IMR-90 (cell line): ENCODE data around the gene GALNT13. TPM values are rescaled to one million over a fixed set of nuclear protein-coding genes. Genes with fewer than 3 reads are reported as not detected.

Experiments
- ATAC-seq: fragments of 200-7000 bp; cut with Tn5 transposase; 2 replicates; pipeline ENCODE4 v1.9.1; 2020; ENCODE audit warnings: low read depth, mild to moderate bottlenecking, moderate library complexity
- BruUV-seq: library from RNA; stranded (reverse); fragments of 400-500 nt; replicated peaks from 2 replicates; lab custom pipeline; 2021; lab: Mats Ljungman, UMichigan
- CTCF ChIA-PET: fragments of 300-600 bp; formaldehyde crosslinking; extraction: SDS; loops from one replicate; lab custom pipeline; 2021; ENCODE audit warnings: antibody characterized with exemption; lab: Yijun Ruan, JAX
- POLR2A ChIA-PET: fragments of 300-600 bp; sonication (Branson Sonifier 250); formaldehyde crosslinking; loops from one replicate; lab custom pipeline; 2022; ENCODE audit warnings: antibody characterized with exemption; ENCODE audit not compliant: unreplicated experiment; lab: Charles Lee
- DNase-seq: peaks from one replicate; pipeline ENCODE4 v3.0.0; 2013
- H2AFZ ChIP-seq: replicated peaks from 2 replicates; pipeline ENCODE3; 2013; ENCODE audit warnings: low read length, mild to moderate bottlenecking; ENCODE audit not compliant: poor library complexity
- H2AK5ac ChIP-seq: 2 replicates; pipeline ENCODE4 v1.6.1; 2013; ENCODE audit warnings: low read depth, low read length, inconsistent platforms
- H2AK9ac ChIP-seq: replicated peaks from 2 replicates; pipeline ENCODE3; 2013; ENCODE audit warnings: mild to moderate bottlenecking, low read depth, low read length, moderate library complexity; ENCODE audit not compliant: poor library complexity
- H2BK120ac ChIP-seq: 2 replicates; pipeline ENCODE4 v1.6.1; 2013; ENCODE audit warnings: low read depth, low read length, inconsistent platforms
- H2BK15ac ChIP-seq: 3 replicates; pipeline ENCODE4 v1.6.1; 2013; ENCODE audit warnings: low read depth, low read length, inconsistent platforms
- H2BK20ac ChIP-seq: 2 replicates; pipeline ENCODE4 v1.6.1; 2013; ENCODE audit warnings: low read depth, mild to moderate bottlenecking, inconsistent platforms, low read length, moderate library complexity
- H2BK5ac ChIP-seq: 2 replicates; pipeline ENCODE4 v1.6.1; 2013; ENCODE audit warnings: mild to moderate bottlenecking, low read depth, low read length, inconsistent platforms; ENCODE audit not compliant: poor library complexity, severe bottlenecking
- H3K14ac ChIP-seq: replicated peaks from 2 replicates; pipeline ENCODE4 v1.6.1; 2013; ENCODE audit warnings: low read depth, low read length, inconsistent platforms
- H3K18ac ChIP-seq: 2 replicates; pipeline ENCODE4 v1.6.1; 2013; ENCODE audit warnings: low read depth, low read length, control low read depth
- H3K23ac ChIP-seq: 2 replicates; pipeline ENCODE4 v1.6.1; 2013; ENCODE audit warnings: low read depth, low read length, inconsistent platforms
- H3K27ac ChIP-seq: 2 replicates; pipeline ENCODE4 v1.5.1; 2013; ENCODE audit warnings: mild to moderate bottlenecking, control low read depth, low read length; ENCODE audit not compliant: insufficient read depth
- H3K27me3 ChIP-seq: 2 replicates; pipeline ENCODE4 v1.6.1; 2013; ENCODE audit warnings: low read length; ENCODE audit not compliant: control insufficient read depth, insufficient read depth
- H3K36me3 ChIP-seq: 2 replicates; pipeline ENCODE4 v1.6.1; 2013; ENCODE audit warnings: low read length, mixed read lengths; ENCODE audit not compliant: control insufficient read depth, insufficient read depth
- H3K4ac ChIP-seq: 2 replicates; pipeline ENCODE4 v1.6.1; 2013; ENCODE audit warnings: low read depth, low read length, inconsistent platforms
- H3K4me1 ChIP-seq: 2 replicates; pipeline ENCODE4 v1.6.1; 2013; ENCODE audit warnings: low read length, mixed read lengths; ENCODE audit not compliant: control insufficient read depth, insufficient read depth
- H3K4me2 ChIP-seq: 2 replicates; pipeline ENCODE4 v1.6.1; 2013; ENCODE audit warnings: low read depth, mild to moderate bottlenecking, control low read depth, low read length, moderate library complexity
- H3K4me3 ChIP-seq: 2 replicates; pipeline ENCODE4 v1.5.1; 2013; ENCODE audit warnings: low read depth, mild to moderate bottlenecking, control low read depth, low read length, moderate library complexity; ENCODE audit not compliant: insufficient read depth
- H3K56ac ChIP-seq: 2 replicates; pipeline ENCODE4 v1.6.1; 2013; ENCODE audit warnings: low read length, inconsistent platforms; ENCODE audit not compliant: insufficient read depth; ENCODE audit errors: extremely low read depth
- H3K79me1 ChIP-seq, 2 experiments: 2 replicates each; pipeline ENCODE4 v1.6.1; 2013; ENCODE audit warnings: low read length in 2 of 2, inconsistent platforms in 1 of 2, low read depth in 1 of 2
- H3K9ac ChIP-seq: 2 replicates; pipeline ENCODE4 v1.6.1; 2013; ENCODE audit warnings: low read depth, low read length, control low read depth
- H3K9me1 ChIP-seq: 2 replicates; pipeline ENCODE4 v1.6.1; 2013; ENCODE audit warnings: low read length, inconsistent platforms; ENCODE audit not compliant: insufficient read depth
- H3K9me3 ChIP-seq: 2 replicates; pipeline ENCODE4 v1.6.1; 2013; ENCODE audit warnings: low read length; ENCODE audit not compliant: control insufficient read depth, insufficient read depth
- H4K20me1 ChIP-seq: 2 replicates; pipeline ENCODE4 v1.6.1; 2013; ENCODE audit warnings: low read length, inconsistent platforms; ENCODE audit not compliant: insufficient read depth
- H4K5ac ChIP-seq: 2 replicates; pipeline ENCODE4 v1.6.1; 2013; ENCODE audit warnings: mild to moderate bottlenecking, low read depth, low read length, control low read depth
- H4K8ac ChIP-seq, 2 experiments: 2 replicates each; pipeline ENCODE4 v1.6.1; 2013; ENCODE audit warnings: low read depth in 2 of 2, low read length in 2 of 2, control low read depth in 1 of 2, inconsistent platforms in 1 of 2
- H4K91ac ChIP-seq: 2 replicates; pipeline ENCODE4 v1.6.1; 2013; ENCODE audit warnings: low read depth, low read length, inconsistent platforms; ENCODE audit not compliant: insufficient read depth
- BHLHE40 ChIP-seq: fragments of 150-350 bp; IDR thresholded peaks from 2 replicates; pipeline ENCODE4 v1.6.1; 2016; ENCODE audit warnings: mild to moderate bottlenecking, low read depth, low read length
- CEBPB ChIP-seq: IDR thresholded peaks from 2 replicates; pipeline ENCODE4 v1.6.1; 2012; ENCODE audit warnings: low read depth, low read length, improper control_type of control experiment
- CHD1 ChIP-seq: IDR thresholded peaks from 2 replicates; pipeline ENCODE4 v1.6.1; 2012; ENCODE audit warnings: low read depth, low read length, improper control_type of control experiment
- FOS ChIP-seq: fragments of 150-350 bp; IDR thresholded peaks from 2 replicates; pipeline ENCODE4 v1.6.1; 2016; ENCODE audit warnings: low read depth, low read length
- MAFK ChIP-seq: IDR thresholded peaks from 2 replicates; pipeline ENCODE4 v1.6.1; 2012; ENCODE audit warnings: low read depth, low read length, improper control_type of control experiment
- MAZ ChIP-seq: IDR thresholded peaks from 2 replicates; pipeline ENCODE4 v1.6.1; 2012; ENCODE audit warnings: low read depth, mild to moderate bottlenecking, low read length, improper control_type of control experiment, moderate library complexity, borderline replicate concordance
- MXI1 ChIP-seq: IDR thresholded peaks from 2 replicates; pipeline ENCODE4 v1.6.1; 2012; ENCODE audit warnings: low read depth, mild to moderate bottlenecking, low read length, moderate library complexity, borderline replicate concordance
- NFE2L2 ChIP-seq: fragments of 150-350 bp; IDR thresholded peaks from 2 replicates; pipeline ENCODE4 v1.6.1; 2016; ENCODE audit warnings: low read depth, mild to moderate bottlenecking, low read length
- POLR2A ChIP-seq: IDR thresholded peaks from 2 replicates; pipeline ENCODE4 v1.6.1; 2012; ENCODE audit warnings: mild to moderate bottlenecking, low read depth, low read length
- RAD21 ChIP-seq: IDR thresholded peaks from 2 replicates; pipeline ENCODE4 v1.6.1; 2012; ENCODE audit warnings: low read length, improper control_type of control experiment
- RCOR1 ChIP-seq: IDR thresholded peaks from 2 replicates; pipeline ENCODE4 v1.6.1; 2012; ENCODE audit warnings: mild to moderate bottlenecking, low read length, improper control_type of control experiment; ENCODE audit not compliant: insufficient replicate concordance
- RFX5 ChIP-seq: IDR thresholded peaks from 2 replicates; pipeline ENCODE4 v1.8.0; 2012; ENCODE audit warnings: low read depth, mild to moderate bottlenecking, low read length, moderate library complexity
- SMC3 ChIP-seq: fragments of 150-350 bp; IDR thresholded peaks from 2 replicates; pipeline ENCODE4 v1.6.1; 2016; ENCODE audit warnings: low read depth, mild to moderate bottlenecking, antibody characterized with exemption, low read length, moderate library complexity
- WGBS, 2 experiments: methylation state at CpG; one replicate each; pipeline versions ENCODE4 v1.1.5 to v1.1.7; 2013; ENCODE audit warnings: missing lambda C conversion rate in 2 of 2; ENCODE audit not compliant: insufficient read length in 1 of 2; ENCODE audit errors: extremely low coverage in 2 of 2; 5-methylcytosine and 5-hydroxymethylcytosine counted together
- dilution Hi-C: fragments of 300-500 bp; cut with HindIII; formaldehyde crosslinking; loops from one replicate; pipeline ENCODE4 v1.14.3; 2018; ENCODE audit warnings: low sequenced_read_pairs; ENCODE audit not compliant: unreplicated experiment
- in situ Hi-C: fragments of 300-500 bp; cut with MboI; formaldehyde crosslinking; loops from 3 replicates; pipeline ENCODE4 v1.14.3; 2019; ENCODE audit warnings: low sequenced_read_pairs, inconsistent platforms, mixed read lengths
- intact Hi-C: fragments of 100-400 bp; cut with micrococcal nuclease; formaldehyde crosslinking; loops from 2 replicates; pipeline ENCODE4 v1.10.0; 2022
- polyA plus RNA-seq, 3 experiments: library from polyadenylated mRNA; depleted of rRNA; stranded (reverse); fragments of >200 nt; gene quantifications; 2 replicates each; pipeline ENCODE4 v1.2.3, GENCODE V29; 2012; ENCODE audit warnings: low replicate concordance in 1 of 3
- total RNA-seq: library from RNA; depleted of rRNA; stranded (reverse); fragments of >200 nt; gene quantifications from 2 replicates; pipeline ENCODE4 v1.2.3, GENCODE V29; 2012
- TF ChIP-seq, protein P1 (sequence below): fragments of 150-350 bp; IDR thresholded peaks from 2 replicates; pipeline ENCODE4 v1.6.1; 2017; ENCODE audit warnings: mild to moderate bottlenecking, antibody characterized with exemption, low read length, low read depth
- TF ChIP-seq, protein P2 (sequence below): fragments of 150-350 bp; IDR thresholded peaks from 2 replicates; pipeline ENCODE4 v1.6.1; 2016; ENCODE audit warnings: low read depth, mild to moderate bottlenecking, low read length, moderate library complexity, borderline replicate concordance
- TF ChIP-seq, protein P3 (sequence below): conservative IDR thresholded peaks from 2 replicates; pipeline ENCODE4 v1.5.1; 2012; ENCODE audit warnings: mild to moderate bottlenecking, low read depth, low read length, improper control_type of control experiment

The GALNT13 gene
- total and polyA plus RNA-seq, 2 of the 4 experiments (the other 2 are of a cell fraction), result 0.03 TPM; not detected in 1

DNA sequence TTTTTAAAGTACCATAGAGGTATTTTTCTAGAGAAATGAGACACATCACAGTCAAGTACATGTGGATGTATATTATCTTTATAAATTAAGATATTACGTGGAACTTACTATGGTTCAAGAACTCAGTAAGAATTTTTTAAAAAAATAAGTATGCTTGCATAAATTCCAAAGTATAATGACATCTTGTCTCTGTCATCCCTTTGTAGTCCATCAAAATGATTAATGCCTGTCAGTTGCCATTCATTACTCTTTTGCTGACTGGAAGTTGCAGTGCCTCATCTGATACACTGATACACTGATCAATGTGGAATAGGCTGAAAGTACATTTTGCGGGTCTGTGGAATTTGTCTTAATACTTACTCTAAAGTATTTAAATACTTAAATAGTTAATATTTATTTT lies 177.2 kb downstream of the GALNT13 start:
- intact Hi-C loops, result no loop called here
- Histone ChIP-seq H3K14ac (no peak overlapping the region), H3K23ac (no peak overlapping the region), H2AFZ (no peak overlapping the region), H3K79me1 (no peaks in the 10 kb centered on the region), H3K4me2 (no peak overlapping the region), H4K5ac (no peak overlapping the region), H4K91ac (no peak overlapping the region), H4K8ac (no peak overlapping the region), H3K56ac (no peak overlapping the region), H2BK15ac (no peak overlapping the region), H3K4me3 (no peak overlapping the region), H3K9me3 (no peaks in the 10 kb centered on the region), H3K4ac (no peak overlapping the region), H4K20me1 (no peaks in the 10 kb centered on the region), H2AK5ac (no peak overlapping the region), H3K9ac (no peak overlapping the region), H3K4me1 (no peaks in the 10 kb centered on the region), H2BK20ac (no peak overlapping the region), H2AK9ac (no peak overlapping the region), H3K27ac (no peak overlapping the region), H3K9me1 (no peaks in the 10 kb centered on the region), H2BK120ac (no peak overlapping the region), H3K27me3 (no peaks in the 10 kb centered on the region), H3K18ac (no peak overlapping the region), H2BK5ac (no peak overlapping the region), H3K36me3 (no peaks in the 10 kb centered on the region)
- ATAC-seq, result no peak
- no peak for DNase-seq
- POLR2A ChIA-PET, result no interaction called here
- CTCF ChIA-PET, result no interaction called here
- WGBS, 2 experiments, result no CpG with 5 or more reads among the region's 2 CpGs
- BruUV-seq, result no TSS peak
- dilution Hi-C loops, result no loop called here
- TF ChIP-seq RAD21 (no peak), RCOR1 (no peak), MAZ (no peak), SMC3 (no peak), MAFK (no peak), BHLHE40 (no peak), NFE2L2 (no peak), FOS (no peak), MXI1 (no peak), RFX5 (no peak), CHD1 (no peak), POLR2A (no peak), CEBPB (no peak)
- TF ChIP-seq, protein P1, sequence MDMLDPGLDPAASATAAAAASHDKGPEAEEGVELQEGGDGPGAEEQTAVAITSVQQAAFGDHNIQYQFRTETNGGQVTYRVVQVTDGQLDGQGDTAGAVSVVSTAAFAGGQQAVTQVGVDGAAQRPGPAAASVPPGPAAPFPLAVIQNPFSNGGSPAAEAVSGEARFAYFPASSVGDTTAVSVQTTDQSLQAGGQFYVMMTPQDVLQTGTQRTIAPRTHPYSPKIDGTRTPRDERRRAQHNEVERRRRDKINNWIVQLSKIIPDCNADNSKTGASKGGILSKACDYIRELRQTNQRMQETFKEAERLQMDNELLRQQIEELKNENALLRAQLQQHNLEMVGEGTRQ, result no peak
- TF ChIP-seq, protein P2, sequence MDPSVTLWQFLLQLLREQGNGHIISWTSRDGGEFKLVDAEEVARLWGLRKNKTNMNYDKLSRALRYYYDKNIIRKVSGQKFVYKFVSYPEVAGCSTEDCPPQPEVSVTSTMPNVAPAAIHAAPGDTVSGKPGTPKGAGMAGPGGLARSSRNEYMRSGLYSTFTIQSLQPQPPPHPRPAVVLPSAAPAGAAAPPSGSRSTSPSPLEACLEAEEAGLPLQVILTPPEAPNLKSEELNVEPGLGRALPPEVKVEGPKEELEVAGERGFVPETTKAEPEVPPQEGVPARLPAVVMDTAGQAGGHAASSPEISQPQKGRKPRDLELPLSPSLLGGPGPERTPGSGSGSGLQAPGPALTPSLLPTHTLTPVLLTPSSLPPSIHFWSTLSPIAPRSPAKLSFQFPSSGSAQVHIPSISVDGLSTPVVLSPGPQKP, result no peak
- TF ChIP-seq, protein P3, sequence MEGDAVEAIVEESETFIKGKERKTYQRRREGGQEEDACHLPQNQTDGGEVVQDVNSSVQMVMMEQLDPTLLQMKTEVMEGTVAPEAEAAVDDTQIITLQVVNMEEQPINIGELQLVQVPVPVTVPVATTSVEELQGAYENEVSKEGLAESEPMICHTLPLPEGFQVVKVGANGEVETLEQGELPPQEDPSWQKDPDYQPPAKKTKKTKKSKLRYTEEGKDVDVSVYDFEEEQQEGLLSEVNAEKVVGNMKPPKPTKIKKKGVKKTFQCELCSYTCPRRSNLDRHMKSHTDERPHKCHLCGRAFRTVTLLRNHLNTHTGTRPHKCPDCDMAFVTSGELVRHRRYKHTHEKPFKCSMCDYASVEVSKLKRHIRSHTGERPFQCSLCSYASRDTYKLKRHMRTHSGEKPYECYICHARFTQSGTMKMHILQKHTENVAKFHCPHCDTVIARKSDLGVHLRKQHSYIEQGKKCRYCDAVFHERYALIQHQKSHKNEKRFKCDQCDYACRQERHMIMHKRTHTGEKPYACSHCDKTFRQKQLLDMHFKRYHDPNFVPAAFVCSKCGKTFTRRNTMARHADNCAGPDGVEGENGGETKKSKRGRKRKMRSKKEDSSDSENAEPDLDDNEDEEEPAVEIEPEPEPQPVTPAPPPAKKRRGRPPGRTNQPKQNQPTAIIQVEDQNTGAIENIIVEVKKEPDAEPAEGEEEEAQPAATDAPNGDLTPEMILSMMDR, result no peak
- in situ Hi-C loops, result no loop called here
